GM21390 (cell line): ENCODE measurements around the gene MCAM.

Source experiments
- ATAC-seq: cut with Tn5 transposase; IDR thresholded peaks from one replicate; pipeline ENCODE4 v1.9.1; 2021; ENCODE audit not compliant: unreplicated experiment

The MCAM gene

DNA sequence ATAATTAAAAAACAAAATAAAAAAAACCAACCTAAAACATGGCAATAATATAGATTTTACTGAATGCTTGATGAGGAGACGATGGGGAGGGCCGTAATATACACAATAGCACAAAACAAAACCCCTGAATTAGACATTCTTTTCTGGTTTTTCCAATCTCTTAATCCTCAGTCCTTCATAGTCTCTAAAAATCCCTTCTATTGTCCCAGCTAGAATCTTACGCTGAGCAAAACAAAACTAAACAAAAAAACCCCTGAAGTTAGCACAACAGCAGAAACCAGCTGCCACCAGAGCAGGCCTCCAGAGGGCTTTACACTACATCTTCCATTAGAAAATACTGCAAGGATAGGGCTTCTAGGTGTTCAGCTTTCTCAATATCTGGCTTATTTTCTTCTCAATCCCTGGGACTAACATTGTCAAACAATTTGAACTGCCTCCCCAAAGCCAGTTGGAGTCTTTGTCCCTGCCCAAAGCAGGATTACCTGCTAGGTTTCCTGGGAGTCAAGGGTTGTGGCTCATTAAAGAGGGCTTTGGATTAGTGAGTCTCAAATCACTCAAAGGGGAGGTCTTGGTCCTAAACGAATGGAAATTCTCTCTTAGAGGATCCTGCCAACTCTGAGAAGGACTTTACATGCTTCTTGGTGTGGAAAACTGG lies 15.3 kb upstream of the MCAM start:
- no peak for ATAC-seq

DNA sequence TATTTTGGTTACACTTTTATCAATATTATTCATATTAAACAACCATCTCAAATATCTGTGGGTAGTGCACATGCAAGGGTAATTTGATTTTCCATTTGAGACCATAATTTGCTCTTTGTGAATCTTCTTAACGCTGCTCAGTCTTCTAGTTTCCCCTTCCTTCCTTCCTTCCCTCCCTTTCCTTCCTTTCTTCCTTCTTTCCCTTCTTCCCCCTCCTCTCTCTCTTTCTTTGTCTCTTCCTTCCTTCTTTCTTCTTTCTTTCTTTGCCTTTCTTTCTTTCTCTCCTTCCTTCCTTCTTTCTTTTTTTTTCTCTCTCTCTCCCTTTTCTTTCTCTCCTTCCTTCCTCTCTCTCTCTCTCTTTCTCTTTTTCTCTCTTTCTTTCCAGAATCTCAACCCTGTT lies 13.3 kb upstream of the MCAM start:
- no peak for ATAC-seq

DNA sequence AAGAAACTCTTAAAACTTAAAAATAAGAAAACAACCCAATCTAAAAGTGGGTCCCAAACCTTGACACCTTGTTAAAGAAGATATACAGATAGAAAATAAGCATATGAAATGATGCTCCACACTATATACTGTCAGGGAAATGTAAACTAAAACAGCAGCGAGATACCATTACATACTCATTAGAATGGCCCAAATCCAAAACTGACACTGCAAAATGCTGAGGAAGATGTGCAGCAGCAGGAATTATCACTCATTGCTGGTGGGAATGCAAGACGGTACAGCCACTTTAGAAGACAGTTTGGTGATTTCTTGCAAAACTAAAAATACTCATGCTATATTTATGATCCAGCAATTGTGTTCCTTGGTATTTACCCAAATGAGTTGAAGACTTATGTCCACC lies 12.4 kb upstream of the MCAM start:
- ATAC-seq, result no peak

DNA sequence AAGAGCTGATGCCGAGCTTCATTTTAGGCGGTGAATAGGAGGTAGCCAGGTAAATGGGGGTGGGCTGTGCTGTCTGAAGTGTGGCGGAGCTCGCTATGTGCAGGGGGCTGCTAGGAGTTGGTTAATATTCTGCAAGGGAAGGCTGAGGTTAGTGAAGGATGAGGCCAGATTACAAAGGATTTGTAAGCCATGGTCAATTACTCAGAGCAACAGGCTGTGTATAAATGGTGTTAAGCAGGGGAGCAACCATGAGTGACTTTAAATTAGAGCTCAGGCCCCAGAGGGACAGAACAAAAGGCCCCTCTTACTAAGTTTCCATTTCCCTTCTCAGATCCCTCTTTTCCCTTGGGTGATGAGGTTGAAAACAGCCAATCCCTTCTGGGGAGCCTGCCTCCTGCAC lies 7.3 kb upstream of the MCAM start:
- no peak for ATAC-seq

DNA sequence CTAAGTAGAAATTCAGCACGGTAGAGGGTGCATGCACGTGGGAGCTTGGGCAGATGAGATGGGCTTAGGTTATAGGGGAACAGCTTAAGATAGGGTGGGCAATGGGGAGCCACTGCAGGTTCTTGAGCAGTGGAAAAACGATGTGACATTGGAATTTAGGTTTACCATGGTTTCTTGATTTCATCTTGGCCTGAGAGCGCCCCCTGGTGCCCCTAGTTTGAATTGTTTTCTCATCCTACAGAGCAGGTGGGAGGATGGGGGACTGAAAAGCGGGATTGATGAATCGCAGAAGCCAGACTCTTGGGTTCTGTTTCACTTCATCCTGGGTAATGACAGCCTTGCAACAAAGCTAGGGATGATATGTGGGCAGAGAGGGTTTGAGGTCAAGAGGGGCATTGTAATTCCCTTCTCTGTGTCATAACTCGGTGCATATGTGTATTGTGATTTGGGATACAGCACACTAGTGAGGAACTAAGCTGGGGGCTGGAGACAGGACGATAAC lies 6.7 kb upstream of the MCAM start:
- no peak for ATAC-seq

DNA sequence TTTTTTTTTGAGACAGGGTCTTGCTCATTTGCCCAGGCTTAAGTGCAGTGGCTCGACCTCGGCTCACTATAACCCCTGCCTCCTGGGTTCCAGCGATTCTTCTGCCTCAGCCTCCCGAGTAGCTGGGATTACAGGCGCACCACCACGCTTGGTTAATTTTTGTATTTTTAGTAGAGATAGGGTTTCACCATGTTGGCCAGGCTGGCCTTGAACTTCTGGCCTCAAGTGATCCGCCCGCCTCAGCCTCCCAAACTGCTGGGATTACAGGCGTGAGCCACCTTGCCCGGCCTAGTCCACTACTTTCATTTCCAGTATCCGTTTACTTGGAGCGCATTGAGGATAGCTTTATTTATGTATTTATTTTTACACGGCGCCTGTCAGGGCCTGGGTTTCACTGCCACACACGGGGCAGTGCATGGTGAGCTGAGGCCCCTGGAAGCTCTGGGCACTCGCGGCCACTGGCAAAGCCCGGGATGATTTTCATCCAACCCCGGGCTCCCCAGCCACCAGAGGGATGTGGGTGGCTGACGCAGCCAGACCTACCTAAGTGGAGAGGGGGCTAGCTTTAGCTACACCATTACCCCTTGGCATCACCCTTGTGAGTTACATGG lies 6.1 kb upstream of the MCAM start:
- no peak for ATAC-seq

DNA sequence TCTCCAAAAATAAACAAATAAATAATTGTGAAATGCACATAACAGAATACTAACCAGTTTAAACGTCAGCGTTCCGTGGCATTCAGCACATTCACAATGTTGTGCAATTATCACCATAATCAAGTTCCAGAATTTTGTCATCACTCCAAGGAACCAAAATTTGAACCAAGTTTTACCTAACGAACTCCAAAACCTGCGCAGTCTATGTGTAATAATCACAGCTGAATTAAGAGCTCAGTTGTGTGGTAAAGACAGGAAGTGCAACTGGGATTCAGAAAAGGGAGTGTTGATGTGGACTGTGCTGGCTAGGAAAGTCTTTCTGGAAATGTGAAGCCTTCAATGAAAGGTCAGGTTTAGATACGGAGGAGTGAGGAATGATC lies 5.4 kb upstream of the MCAM start:
- ATAC-seq, result no peak

DNA sequence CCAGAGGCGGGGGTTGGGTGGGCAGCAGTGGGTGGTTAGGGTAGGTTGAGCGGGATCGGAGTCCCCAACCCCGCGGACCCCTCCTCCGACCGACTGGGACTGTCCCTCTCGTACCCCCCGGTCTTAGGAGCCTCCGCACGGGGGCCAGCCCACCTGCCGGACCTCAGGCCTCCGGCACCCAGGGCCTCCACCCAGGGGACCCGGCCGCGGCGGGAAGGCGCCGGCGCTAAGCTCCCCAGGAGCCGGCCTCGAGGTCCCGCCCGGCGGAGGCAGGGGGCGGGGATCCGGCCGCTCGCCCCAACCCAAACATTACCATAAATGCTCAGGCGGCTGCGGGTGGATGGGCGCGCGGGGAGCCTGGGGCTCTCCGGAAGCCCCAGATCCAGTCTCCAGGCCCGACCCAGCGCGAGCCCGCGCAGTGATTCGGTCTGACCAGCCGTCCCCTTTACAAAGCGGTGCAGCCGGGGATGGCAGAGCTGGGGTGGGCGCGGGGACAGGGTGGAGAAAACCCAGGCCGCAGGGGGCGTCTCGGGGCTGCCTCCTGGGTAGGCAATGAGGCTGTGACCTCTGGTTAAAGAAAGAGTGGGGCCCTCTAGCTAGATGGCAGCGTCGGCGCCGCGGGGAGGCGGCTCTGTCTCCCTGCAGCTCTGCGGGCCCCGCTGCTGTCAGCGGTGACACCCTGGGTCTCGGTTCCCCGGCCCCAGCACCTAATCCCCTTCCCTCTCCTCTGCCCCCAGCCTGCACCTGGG lies 4.0 kb upstream of the MCAM start:
- peak; percentile 57 for ATAC-seq

DNA sequence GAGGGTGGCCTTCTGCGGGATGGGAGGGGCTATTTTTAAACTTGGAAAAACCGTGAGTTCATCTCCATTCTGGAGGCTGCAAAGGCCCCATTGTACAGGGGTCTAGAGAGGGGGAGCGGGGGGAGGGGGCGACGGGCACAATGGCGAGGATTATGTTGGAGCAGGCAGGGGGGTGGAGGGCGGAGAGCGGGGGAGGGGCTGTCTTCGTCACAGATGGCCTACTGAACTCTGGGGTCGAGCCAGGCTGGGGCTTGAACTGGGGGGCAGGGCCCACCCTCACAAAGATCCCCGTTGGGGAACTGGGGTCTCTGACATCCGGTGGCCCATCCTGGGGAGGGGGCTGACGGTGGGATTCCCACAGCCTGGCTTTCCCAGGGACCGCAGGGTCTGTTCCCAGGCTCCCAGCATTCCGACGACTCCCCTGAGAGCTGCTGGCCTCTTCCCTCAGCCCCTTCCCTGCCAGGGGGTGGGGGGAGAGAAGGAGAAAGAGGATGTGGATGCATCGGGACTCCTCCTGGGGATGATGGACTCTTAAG lies 3.4 kb upstream of the MCAM start:
- no peak for ATAC-seq

DNA sequence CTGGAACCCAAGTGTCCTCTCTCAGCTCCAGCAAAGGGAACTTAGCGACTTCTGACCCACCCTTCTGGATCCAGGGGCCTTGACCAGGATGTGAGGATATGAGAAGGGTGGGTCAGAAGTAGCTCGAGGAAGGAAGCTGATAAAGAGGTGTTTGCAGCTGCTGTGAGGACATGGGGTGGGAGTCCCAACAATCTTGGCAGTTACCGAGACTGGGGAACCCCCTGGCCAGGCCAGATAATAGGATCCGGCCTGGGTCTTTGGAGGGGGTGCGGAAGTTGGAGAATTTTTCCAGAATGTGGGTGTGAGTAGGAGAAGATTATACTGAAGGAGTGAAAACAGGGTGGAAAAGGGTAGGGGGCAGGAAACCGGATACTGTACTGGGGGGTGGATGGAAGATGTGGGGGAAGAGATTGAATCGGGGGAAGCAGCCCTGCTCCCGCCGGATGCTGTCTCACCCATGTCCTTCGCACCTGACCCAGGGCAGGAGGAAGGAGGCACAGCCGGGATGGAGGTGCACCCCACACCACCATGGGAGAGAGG lies 2.8 kb upstream of the MCAM start:
- ATAC-seq, result no peak

DNA sequence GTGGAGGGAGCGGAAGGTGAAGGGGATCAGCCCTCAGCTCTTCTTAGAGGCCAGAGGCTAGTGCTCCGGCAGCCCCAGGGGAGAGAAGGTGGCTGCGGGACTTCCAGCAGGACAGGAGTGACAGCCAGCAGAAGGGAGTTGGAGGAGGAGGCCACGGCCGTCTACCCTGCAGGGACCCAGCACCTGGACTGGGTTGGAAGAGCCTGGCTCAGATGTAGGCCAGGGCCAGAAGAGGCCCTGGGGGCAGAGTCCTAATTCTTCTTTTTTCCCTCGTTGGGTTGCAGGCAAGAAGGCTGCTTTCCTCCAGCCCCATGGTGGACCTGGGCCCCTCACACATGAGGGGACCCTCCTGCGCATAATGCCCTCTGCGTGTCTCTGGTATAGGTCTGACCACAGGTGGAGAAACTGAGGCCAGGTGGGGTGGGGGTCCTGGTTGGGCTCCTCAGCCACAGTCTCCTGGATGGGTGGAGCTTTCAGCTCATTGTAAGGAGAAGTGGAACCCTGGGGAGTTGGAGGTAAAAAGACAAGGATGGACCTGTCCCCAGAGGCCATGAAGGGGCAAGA lies 2.3 kb upstream of the MCAM start:
- no peak for ATAC-seq

DNA sequence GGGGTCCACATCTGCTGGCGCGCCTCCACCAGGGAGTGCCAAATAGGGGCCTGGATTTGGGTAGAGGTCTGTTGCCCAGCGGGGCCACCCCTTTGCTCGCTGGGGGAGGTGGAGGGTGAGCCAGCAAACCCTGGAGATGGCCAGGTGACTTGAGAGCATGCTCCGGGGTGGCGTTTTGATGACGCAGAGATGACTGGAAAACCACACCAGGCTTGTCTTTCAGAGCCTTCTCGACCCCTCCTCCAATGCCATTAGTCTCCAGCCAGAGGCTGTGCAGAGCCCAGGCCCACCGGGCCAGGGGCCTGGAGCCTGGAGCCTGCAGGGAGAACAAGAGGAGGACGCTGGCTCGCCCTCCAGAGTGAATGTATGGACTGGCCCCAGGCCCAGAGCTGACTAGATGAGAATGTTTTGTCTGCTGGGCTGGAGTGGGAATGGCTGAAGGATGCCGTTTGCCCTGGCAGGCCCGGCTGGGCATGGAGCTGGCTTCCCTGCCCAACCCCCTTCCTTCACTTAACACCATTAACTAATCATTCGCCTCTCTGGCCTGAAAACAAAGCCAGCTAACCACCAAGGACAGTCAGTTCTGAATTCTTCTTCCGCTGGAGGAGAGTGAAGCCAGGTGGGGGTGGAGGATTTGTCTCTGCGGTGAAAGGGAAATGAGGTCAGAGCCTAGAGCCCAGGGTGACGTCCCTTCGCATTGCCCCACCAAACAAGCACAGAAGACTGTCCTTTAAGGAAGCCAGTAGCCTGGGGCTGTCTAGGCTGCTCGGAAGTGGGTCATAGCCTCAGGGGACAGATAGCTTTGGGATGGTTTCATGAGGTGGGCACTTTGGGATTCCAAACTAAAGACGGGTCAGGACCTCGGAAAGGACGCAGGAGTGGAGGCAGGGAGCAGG lies 1.6 kb upstream of the MCAM start:
- ATAC-seq, result no peak

DNA sequence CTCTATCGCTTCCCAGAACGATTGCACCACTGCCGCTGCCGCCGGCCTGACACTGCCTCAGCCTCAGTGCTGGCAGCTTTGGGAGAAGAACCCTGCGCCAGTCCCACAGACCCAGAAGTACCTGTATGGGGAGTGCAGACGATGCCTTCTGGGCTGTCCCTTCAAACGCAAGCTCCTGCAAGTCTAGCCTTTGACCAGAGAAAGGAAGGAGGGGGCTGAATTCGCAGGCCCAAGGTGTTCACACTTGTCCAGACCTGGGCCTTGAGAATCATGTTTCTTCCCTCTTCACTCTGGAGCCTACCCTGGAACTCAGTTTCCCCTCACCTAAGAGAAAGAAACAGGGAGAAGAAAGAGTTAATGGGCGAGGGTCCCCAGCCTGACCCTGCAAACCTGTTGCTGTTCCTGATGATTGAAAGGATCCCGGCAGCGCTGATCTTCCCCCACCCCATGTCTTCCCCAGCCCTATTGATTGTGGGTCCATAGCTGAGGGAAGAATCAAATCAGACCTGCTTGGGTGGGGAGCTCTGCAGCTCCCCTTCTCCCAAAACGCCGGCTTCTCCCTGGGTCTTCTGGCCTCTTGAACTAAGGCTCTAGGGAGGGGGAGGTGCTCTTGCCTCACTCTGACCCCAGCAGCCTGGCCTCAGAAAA lies 786 bp upstream of the MCAM start:
- no peak for ATAC-seq

DNA sequence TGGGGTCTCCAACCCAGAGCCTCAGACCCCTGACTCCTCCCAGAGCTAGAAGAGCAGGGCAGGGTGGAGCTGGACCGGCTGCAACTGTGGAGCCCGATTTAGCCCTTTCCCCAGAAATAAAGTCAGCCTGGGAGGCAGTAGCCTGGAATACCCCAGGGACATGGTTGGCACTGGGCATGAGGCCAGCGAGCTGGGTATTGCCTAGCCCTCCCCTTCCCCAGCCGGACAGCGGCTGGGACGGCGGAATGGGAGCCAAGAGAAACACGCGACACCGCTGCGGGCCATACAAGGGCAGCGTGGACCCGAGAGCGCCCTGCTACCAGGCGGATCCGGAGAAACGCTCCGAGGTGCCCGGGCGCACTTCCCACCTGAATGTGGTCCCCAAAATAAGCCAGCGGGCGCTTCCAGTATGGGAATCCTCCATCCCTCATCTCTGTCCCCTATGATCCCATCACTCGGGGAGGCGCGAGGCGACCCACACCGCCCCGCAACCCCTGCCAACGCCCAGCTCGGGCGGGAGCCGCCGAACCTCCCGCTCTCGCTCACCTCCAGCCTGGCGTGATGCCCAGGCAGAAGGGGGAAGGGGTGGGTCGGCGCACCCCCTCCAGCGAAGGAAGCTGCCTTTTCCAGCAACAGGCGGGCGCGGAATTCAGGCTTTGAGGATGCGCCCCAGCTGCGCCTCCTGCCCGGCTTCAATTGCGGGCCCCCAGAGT lies 758 bp downstream of the MCAM start:
- ATAC-seq, result no peak

DNA sequence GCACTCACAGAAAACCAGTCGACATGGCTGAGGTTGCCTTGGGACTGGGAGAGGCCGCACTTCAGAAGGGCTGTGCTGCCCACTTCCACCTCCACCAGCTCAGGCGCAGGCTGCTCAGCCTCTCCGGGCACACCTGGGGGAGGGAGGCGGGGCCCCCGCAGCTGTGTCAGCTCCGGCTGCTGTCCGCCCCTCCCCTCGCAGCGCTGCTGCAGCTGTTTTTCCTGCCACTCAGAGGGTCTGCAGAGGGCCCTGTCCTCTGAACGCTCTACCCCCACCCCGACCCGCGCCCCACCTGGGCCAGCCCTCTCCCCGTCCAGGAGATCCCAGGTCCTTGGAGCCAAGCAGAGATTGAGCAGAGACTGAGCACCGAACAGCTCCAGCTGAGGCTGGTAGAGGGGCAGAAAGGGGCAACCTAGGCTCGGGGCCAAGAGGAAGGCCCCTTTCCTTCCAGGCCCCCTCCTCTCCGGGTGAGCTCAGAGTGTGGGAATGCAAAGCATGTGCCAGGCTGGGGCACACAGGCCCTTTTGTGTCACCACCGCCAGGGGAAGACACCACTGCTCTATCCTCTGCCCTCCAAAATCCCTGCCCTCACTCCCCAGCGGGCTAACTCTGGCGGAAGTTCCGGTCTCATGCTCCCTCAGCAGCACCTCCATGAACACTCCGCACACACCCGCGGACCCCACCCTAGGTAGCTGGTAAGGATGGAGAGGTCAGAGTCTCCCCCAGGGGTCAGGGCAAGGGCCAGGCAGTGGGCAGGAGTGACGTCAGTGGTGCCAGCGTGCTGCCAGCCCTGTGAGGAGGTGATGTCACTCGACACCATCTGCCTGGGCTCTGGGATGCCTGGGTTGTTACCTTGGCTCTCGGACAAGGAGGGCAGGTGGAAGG lies 1.6 kb downstream of the MCAM start:
- ATAC-seq, result no peak

DNA sequence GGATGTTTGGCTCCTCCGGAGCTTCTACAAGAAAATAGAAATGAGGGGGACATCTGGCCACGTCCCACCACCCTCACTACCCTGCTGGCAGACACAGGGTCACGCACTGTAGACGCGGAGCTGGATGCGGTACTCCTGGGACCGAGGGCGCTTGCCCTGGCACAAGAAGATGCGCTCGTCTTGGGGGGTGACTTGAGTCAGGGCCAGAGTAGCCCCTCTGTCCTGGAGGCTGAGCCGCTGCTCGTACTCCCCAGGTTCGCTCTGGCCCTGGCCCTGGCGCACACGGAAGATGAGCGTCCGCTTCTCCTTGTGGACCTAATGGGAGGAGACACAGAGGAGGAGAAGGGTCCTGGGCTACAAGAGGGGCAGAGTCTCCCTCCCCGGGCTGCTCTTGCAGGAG lies 2.2 kb downstream of the MCAM start:
- no peak for ATAC-seq

DNA sequence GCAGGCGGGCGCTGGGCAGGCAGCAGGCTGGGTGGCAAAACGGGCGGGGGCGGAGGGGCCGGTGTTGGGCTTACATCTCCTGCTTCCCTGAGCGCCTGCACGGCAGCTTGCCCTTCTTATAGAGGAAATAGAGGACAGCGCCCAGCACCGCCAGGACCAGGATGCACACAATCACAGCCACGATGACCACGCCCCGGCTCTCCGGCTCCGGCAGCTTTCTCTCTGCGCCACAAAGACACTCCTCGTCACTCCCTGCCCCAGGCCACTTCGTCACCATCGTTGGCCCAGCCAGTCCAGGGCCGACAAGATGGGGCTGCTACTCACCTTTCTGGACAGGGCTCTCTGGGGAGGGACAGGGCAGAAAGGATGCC lies 6.3 kb downstream of the MCAM start:
- ATAC-seq, result no peak

DNA sequence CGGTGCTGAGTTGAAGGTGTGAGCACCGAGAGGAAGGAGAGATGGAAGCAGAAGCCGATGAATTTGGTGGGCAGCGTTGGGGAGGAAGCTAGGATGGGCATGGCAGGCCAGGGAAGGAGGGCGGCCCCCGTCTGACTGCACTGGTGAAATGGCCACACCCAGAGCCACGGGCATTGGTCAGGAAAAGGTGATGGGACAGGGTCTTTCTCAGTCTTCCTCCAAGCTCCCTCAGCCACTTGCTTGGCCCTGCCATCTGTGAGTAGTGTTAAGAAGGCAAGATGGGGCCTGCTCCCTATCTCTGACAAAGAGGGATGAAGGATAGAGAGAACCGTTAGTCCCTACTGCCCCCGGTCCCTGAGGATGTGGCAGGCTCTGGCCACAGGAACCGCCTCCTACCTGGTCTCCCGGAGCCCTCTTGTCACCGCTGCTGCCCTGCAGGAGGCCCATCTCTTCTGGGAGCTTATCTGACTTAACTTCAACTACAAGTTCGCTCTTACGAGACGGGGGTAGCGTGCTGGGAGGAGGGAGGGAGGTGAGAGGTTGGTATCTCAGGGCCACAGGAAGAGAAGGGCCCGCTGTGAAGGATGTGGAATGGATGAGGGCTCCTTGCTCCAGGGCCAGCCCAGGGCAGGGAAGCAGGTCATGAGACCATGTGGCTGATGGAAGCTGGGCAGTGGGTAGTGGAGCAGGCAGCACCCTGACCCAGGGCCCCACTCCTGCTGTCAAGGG lies 6.8 kb downstream of the MCAM start:
- no peak for ATAC-seq
